Right lobe of liver (tissue), 6 donors: Measurements from ENCODE around the gene GABRA5. TPM values are rescaled to one million over a fixed set of nuclear protein-coding genes. Genes with fewer than 3 reads are reported as not detected.

ENCODE experiments used
- ATAC-seq, 4 donors: fragments of 200-7000 bp; cut with Tn5 transposase; one replicate each; pipeline ENCODE4 v1.9.1; 2020; ENCODE audit warnings: mild to moderate bottlenecking in 4 of 4, moderate library complexity in 4 of 4
- DNase-seq, 3 donors: peaks; one replicate each; pipeline ENCODE4 v3.0.0-alpha.2; 2020
- H3K27ac ChIP-seq, 3 donors: fragments of 200-600 bp; one replicate each; pipeline ENCODE4 v1.8.0; 2022
- H3K27me3 ChIP-seq, 2 donors: fragments of 200-600 bp; one replicate each; pipeline ENCODE4 v1.8.0; 2022
- H3K36me3 ChIP-seq, 4 donors: fragments of 200-600 bp; sonication (generic) in 1 of 4; one replicate each; pipeline versions ENCODE4 v1.5.1 to v1.8.0; 2017 to 2022; ENCODE audit warnings: control low read depth in 1 of 4
- H3K4me1 ChIP-seq, 4 donors: fragments of 200-600 bp; sonication (generic) in 1 of 4; one replicate each; pipeline versions ENCODE4 v1.5.1 to v1.8.0; 2017 to 2022; ENCODE audit warnings: control low read depth in 1 of 4
- H3K4me3 ChIP-seq, 3 donors: fragments of 200-600 bp; one replicate each; pipeline ENCODE4 v1.8.0; 2022
- H3K9me3 ChIP-seq, 4 donors: fragments of 200-600 bp; sonication (generic) in 1 of 4; one replicate each; pipeline versions ENCODE4 v1.5.1 to v1.8.0; 2017 to 2022; ENCODE audit warnings: control low read depth in 1 of 4
- CTCF ChIP-seq, 4 donors: fragments of 200-600 bp in 3 of 4; fragments of 450-650 bp in 1 of 4; IDR thresholded peaks; one replicate each; pipeline versions ENCODE4 v1.5.1 to v1.8.0; 2016 to 2022; ENCODE audit warnings: antibody characterized with exemption in 4 of 4, mild to moderate bottlenecking in 2 of 4
- POLR2A ChIP-seq: fragments of 450-650 bp; IDR thresholded peaks from one replicate; pipeline ENCODE4 v1.6.1; 2017; ENCODE audit warnings: antibody characterized with exemption, mild to moderate bottlenecking
- WGBS: methylation state at CpG from one replicate; pipeline ENCODE4 v1.1.6; 2018; ENCODE audit warnings: low coverage, low lambda C conversion rate; ENCODE audit not compliant: insufficient coverage; ENCODE audit errors: missing lambda C conversion rate; 5-methylcytosine and 5-hydroxymethylcytosine counted together
- intact Hi-C, 2 donors: fragments of 100-400 bp; cut with DNase I; formaldehyde crosslinking; loops; one replicate each; pipeline versions ENCODE4 v1.11.2 to v1.14.1; 2022
- total RNA-seq, 6 experiments: library from RNA; depleted of rRNA in 2 of 6; stranded (reverse); fragments of >200 nt in 2 of 6; fragmentation: NEBNext Ultra II Directional in 3 of 6; extraction: Animal tissue kit (Norgen Biotek cat#: 25700) in 3 of 6; gene quantifications; one replicate each; pipeline versions ENCODE4 v1.1.0 to v1.2.4, GENCODE V29; 2016 to 2023
- donor health status: DM: no; HTN: yes; CAD: no.
- donor health status: DM: no; HTN: no; CAD: no.
- donor health status: DM: no; HTN: no; CAD: no.
- donor health status: DM: no; HTN: yes; CAD: no.
- donor health status: DM: no; HTN: yes; CAD: no.

GABRA5 gene
- total RNA-seq, 6 experiments from 2014 or later, result not detected

- peaks cover 0 to 8% of the 10 kb centered on the region in 2 donors for H3K27me3 ChIP-seq
- H3K27ac ChIP-seq, result no peak overlapping the region
- DNase-seq (no peak), ATAC-seq (no peak)
- H3K9me3 ChIP-seq, result no peaks in the 10 kb centered on the region
- no peaks in the 10 kb centered on the region for H3K36me3 ChIP-seq
- H3K4me3 ChIP-seq, result no peak overlapping the region
- 26% methylated on average over 6 of the region's 7 CpGs for WGBS
- peaks cover 0 to 4% (median 0%) of the 10 kb centered on the region in 4 donors for H3K4me1 ChIP-seq
- intact Hi-C loops, result no loop called here
- TF ChIP-seq POLR2A, result no peak
- TF ChIP-seq CTCF (IDR thresholded peaks at IDR 0.05), result no peak
Measured at GRCh38 chr15:26887926-26888666, 21.2 kb downstream of the GABRA5 start.

- TF ChIP-seq CTCF (IDR thresholded peaks at IDR 0.05), result no peak
- no peak for TF ChIP-seq POLR2A
- no peaks in the 10 kb centered on the region for H3K9me3 ChIP-seq
- 49% methylated on average over 4 of the region's 8 CpGs for WGBS
- ATAC-seq, result peak in 2 of 4 donors; percentile 10 to 22
- H3K36me3 ChIP-seq, result no peaks in the 10 kb centered on the region
- H3K27me3 ChIP-seq, result peaks cover 0 to 8% of the 10 kb centered on the region in 2 donors
- intact Hi-C loops, result no loop called here
- H3K4me3 ChIP-seq, result no peak overlapping the region
- H3K4me1 ChIP-seq, result peaks cover 0 to 4% (median 0%) of the 10 kb centered on the region in 4 donors
- H3K27ac ChIP-seq, result no peak overlapping the region
- DNase-seq, result no peak
Measured at GRCh38 chr15:26888761-26889160, 21.9 kb downstream of the GABRA5 start.

GRCh38 chr15:26889298-26889898 lies 22.5 kb downstream of the GABRA5 start:
- TF ChIP-seq CTCF (IDR thresholded peaks at IDR 0.05) (peak; percentile 72 to 78 (median 74)), POLR2A (no peak)
- no peaks in the 10 kb centered on the region for H3K9me3 ChIP-seq
- peaks cover 0 to 8% of the 10 kb centered on the region in 2 donors for H3K27me3 ChIP-seq
- no peak overlapping the region for H3K4me3 ChIP-seq
- ATAC-seq (peak; percentile 41 to 71 (median 69)), DNase-seq (peak in 1 of 3 donors; percentile 68)
- H3K27ac ChIP-seq, result no peak overlapping the region
- peaks cover 0 to 4% (median 0%) of the 10 kb centered on the region in 4 donors for H3K4me1 ChIP-seq
- 13% methylated on average over 5 of the region's 5 CpGs for WGBS
- intact Hi-C loops, result no loop called here
- H3K36me3 ChIP-seq, result no peaks in the 10 kb centered on the region

GRCh38 chr15:26890451-26890850 lies 23.6 kb downstream of the GABRA5 start:
- Histone ChIP-seq H3K27me3 (peaks cover 0 to 8% of the 10 kb centered on the region in 2 donors), H3K27ac (no peak overlapping the region), H3K4me3 (no peak overlapping the region), H3K4me1 (peaks cover 0 to 4% (median 0%) of the 10 kb centered on the region in 4 donors), H3K36me3 (no peaks in the 10 kb centered on the region), H3K9me3 (no peaks in the 10 kb centered on the region)
- TF ChIP-seq CTCF (IDR thresholded peaks at IDR 0.05), result no peak
- no peak for TF ChIP-seq POLR2A
- no peak for ATAC-seq
- DNase-seq, result no peak
- WGBS, result 68% methylated on average over 7 of the region's 7 CpGs
- intact Hi-C loops, result loop anchor here in 1 of 2 donors (10.0 kb wide), 1 partner anchor 124 kb away; no protein-coding TSS in a partner anchor
